Measurements from ENCODE around the gene CLDN9.

The CLDN9 gene

GRCh38 chr16:2973093-2973492 is 39.6 kb upstream of the CLDN9 start:
- intact Hi-C loops (cut with DNase I): loop anchor here (5.0 kb wide), 1 partner anchor 56 kb away; no protein-coding TSS in a partner anchor
- DNase-seq: peak in 19 of 42 donors; percentile 37 to 76 (median 54)

GRCh38 chr16:2973605-2974318 is 39.0 kb upstream of the CLDN9 start:
- DNase-seq: peak in 15 of 42 donors; percentile 27 to 70 (median 50)
- intact Hi-C loops (cut with DNase I): loop anchor here (5.0 kb wide), 1 partner anchor 56 kb away; no protein-coding TSS in a partner anchor

- DNase-seq: no peak
- intact Hi-C loops (cut with DNase I): loop anchor here (5.0 kb wide), 1 partner anchor 57 kb away; no protein-coding TSS in a partner anchor
Observed at GRCh38 chr16:2974319-2975056, 38.2 kb upstream of the CLDN9 start.

GRCh38 chr16:2975161-2975795 is 37.4 kb upstream of the CLDN9 start:
- no peak for DNase-seq
- intact Hi-C loops (cut with DNase I): no loop called here

- intact Hi-C loops (cut with DNase I): no loop called here
- peak in 10 of 42 donors; percentile 34 to 66 (median 46) for DNase-seq
Observed at GRCh38 chr16:2976201-2976600, 36.5 kb upstream of the CLDN9 start.

GRCh38 chr16:2976673-2977072 is 36.0 kb upstream of the CLDN9 start:
- intact Hi-C loops (cut with DNase I): no loop called here
- no peak for DNase-seq

GRCh38 chr16:2977440-2977839 is 35.3 kb upstream of the CLDN9 start:
- peak in 9 of 42 donors; percentile 26 to 55 (median 33) for DNase-seq
- intact Hi-C loops (cut with DNase I): no loop called here

- intact Hi-C loops (cut with DNase I): no loop called here
- no peak for DNase-seq
Observed at GRCh38 chr16:2979669-2980226, 33.0 kb upstream of the CLDN9 start.

- intact Hi-C loops (cut with DNase I): no loop called here
- DNase-seq: peak; percentile 72 to 97 (median 91)
Observed at GRCh38 chr16:2980227-2981176, 32.2 kb upstream of the CLDN9 start, which contains the start of gene PKMYT1. Gene PKMYT1 (minus strand): TSS chr16:2980446. CDS start chr16:2979657, 789 bp downstream.

- no peak for DNase-seq
- intact Hi-C loops (cut with DNase I): no loop called here
Observed at GRCh38 chr16:2981177-2981898, 31.4 kb upstream of the CLDN9 start.

- intact Hi-C loops (cut with DNase I): no loop called here
- no peak for DNase-seq
Observed at GRCh38 chr16:2981899-2982250, 30.8 kb upstream of the CLDN9 start.

- DNase-seq: no peak
- intact Hi-C loops (cut with DNase I): no loop called here
Observed at GRCh38 chr16:2982402-2982801, 30.3 kb upstream of the CLDN9 start.

GRCh38 chr16:2983706-2984136 is 29.0 kb upstream of the CLDN9 start:
- peak; percentile 53 to 93 (median 84) for DNase-seq
- intact Hi-C loops (cut with DNase I): no loop called here

- DNase-seq: no peak
- intact Hi-C loops (cut with DNase I): no loop called here
Observed at GRCh38 chr16:2985462-2985861, 27.3 kb upstream of the CLDN9 start.

GRCh38 chr16:2985893-2986355 is 26.8 kb upstream of the CLDN9 start:
- no peak for DNase-seq
- intact Hi-C loops (cut with DNase I): no loop called here

- intact Hi-C loops (cut with DNase I): no loop called here
- DNase-seq: no peak
Observed at GRCh38 chr16:2986623-2987188, 26.0 kb upstream of the CLDN9 start.

GRCh38 chr16:2987286-2987685 is 25.4 kb upstream of the CLDN9 start:
- no peak for DNase-seq

More at GRCh38 chr16:2987286-2987685, 25.4 kb upstream of the CLDN9 start:
- intact Hi-C loops (cut with DNase I): no loop called here
